Activated naive CD4-positive, alpha-beta T cell treated with anti-CD3 and anti-CD28 coated beads for 36 hours (primary cell): Measurements from ENCODE around the gene LAG3. TPM values are rescaled to one million over a fixed set of nuclear protein-coding genes. Genes with fewer than 3 reads are reported as not detected.
A peak's percentile ranks its signal among the peaks of the same experiment; 100 is the strongest.
"Not testable (repeated sequence)": the region's sequence is repeated elsewhere in the genome, so short reads cannot be mapped to it uniquely, and the experiment has no call there.

Experiments used
- CTCF ChIA-PET: fragments of 350-600 bp; sonication (Branson Sonifier 250); formaldehyde crosslinking; loops from one replicate; lab custom pipeline; 2021; ENCODE audit warnings: antibody characterized with exemption; lab: Charles Lee
- DNase-seq: peaks from one replicate; pipeline ENCODE4 v3.0.0-alpha.2; 2020
- H3K27ac Mint-ChIP-seq: one replicate; pipeline ENCODE4 v1.8.0; 2021; ENCODE audit warnings: mild to moderate bottlenecking, mixed read lengths
- H3K27me3 Mint-ChIP-seq: one replicate; pipeline ENCODE4 v1.8.0; 2021; ENCODE audit warnings: low read depth, mixed read lengths
- H3K36me3 Mint-ChIP-seq: one replicate; pipeline ENCODE4 v1.8.0; 2021; ENCODE audit warnings: low read depth, mixed read lengths
- H3K4me1 Mint-ChIP-seq: one replicate; pipeline ENCODE4 v1.8.0; 2021; ENCODE audit warnings: low read depth, mixed read lengths
- H3K4me3 Mint-ChIP-seq: one replicate; pipeline ENCODE4 v1.8.0; 2021; ENCODE audit warnings: mild to moderate bottlenecking, moderate library complexity, mixed read lengths
- H3K9me3 Mint-ChIP-seq: one replicate; pipeline ENCODE4 v1.8.0; 2021; ENCODE audit warnings: mixed read lengths
- intact Hi-C: fragments of 100-400 bp; cut with micrococcal nuclease; formaldehyde crosslinking; loops from one replicate; pipeline ENCODE4 v1.15.1; 2023
- total RNA-seq, 2 experiments: library from RNA; stranded (reverse); gene quantifications; one replicate each; pipeline ENCODE4 v1.2.3, GENCODE V29; 2021

The LAG3 gene
- 10 to 100 TPM; 22.8 to 25.1 TPM for total RNA-seq

DNA sequence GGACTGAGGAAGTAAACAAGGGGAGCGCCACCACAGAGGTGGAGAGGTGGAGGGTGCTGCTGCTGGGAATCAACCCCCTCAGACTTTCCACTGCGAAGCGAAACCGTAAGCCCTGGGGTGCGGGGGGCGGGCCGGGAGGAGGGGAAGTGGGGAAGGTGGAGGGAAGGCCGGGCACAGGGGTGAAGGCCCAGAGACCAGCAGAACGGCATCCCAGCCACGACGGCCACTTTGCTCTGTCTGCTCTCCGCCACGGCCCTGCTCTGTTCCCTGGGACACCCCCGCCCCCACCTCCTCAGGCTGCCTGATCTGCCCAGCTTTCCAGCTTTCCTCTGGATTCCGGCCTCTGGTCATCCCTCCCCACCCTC is at the start of gene LAG3:
LAG3 (plus strand) TSS at position 190 of the 365 bp plus-strand sequence. CDS start 333 bp downstream, outside the sequence.
- Mint-ChIP-seq H3K27ac (peak within 1 kb of the TSS; percentile 88), H3K4me3 (peak within 1 kb of the TSS; percentile 83), H3K4me1 (peaks cover 69% of the 10 kb centered on the region), H3K36me3 (peaks cover 10% of the 10 kb centered on the region), H3K9me3 (no peaks in the 10 kb centered on the region), H3K27me3 (peaks cover 14% of the 10 kb centered on the region)
- intact Hi-C loops = loop anchor here (2.0 to 5.0 kb wide), 2 partner anchors 48 to 185 kb away; partner anchors contain the start of gene COPS7A
- DNase-seq = peak; percentile 80
- CTCF ChIA-PET = interaction anchor here (1.5 to 6.3 kb wide), 3 partner anchors 19 to 53 kb away, joined by 4 to 39 read pairs (median 30); partner anchors contain the start of genes CD4 and MLF2

DNA sequence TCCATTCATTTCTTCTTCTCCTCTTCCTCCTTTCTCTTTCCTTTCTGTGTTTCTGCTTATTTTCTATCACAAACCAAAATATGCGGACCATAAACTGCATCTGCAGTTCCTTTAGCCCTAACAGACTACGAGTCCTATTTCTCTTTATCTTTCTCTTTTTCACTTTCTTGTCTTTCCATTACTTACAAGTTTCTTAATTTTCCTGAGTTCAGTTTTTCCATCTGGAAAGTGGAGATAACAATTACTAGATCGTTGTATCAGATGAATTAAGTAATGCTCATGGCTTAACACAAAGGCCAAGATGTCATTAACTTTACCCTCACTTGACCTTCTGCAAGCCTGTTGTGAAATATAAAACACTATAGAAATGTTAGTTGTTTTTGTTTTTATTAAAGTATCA is 49.5 kb upstream of the LAG3 start:
- Mint-ChIP-seq H3K36me3 (peaks cover 11% of the 10 kb centered on the region), H3K27ac (no peak overlapping the region), H3K27me3 (no peaks in the 10 kb centered on the region), H3K9me3 (no peaks in the 10 kb centered on the region), H3K4me3 (no peak overlapping the region), H3K4me1 (peaks cover 25% of the 10 kb centered on the region)
- CTCF ChIA-PET = interaction anchor here (0.7 to 2.0 kb wide), 6 partner anchors 12 to 159 kb away, joined by 3 to 19 read pairs (median 4); partner anchors contain the start of genes MLF2 and ZNF384
- DNase-seq = no peak
- intact Hi-C loops = loop anchor here (1.0 kb wide), 1 partner anchor 230 kb away; the partner anchor contains the start of gene MRPL51

DNA sequence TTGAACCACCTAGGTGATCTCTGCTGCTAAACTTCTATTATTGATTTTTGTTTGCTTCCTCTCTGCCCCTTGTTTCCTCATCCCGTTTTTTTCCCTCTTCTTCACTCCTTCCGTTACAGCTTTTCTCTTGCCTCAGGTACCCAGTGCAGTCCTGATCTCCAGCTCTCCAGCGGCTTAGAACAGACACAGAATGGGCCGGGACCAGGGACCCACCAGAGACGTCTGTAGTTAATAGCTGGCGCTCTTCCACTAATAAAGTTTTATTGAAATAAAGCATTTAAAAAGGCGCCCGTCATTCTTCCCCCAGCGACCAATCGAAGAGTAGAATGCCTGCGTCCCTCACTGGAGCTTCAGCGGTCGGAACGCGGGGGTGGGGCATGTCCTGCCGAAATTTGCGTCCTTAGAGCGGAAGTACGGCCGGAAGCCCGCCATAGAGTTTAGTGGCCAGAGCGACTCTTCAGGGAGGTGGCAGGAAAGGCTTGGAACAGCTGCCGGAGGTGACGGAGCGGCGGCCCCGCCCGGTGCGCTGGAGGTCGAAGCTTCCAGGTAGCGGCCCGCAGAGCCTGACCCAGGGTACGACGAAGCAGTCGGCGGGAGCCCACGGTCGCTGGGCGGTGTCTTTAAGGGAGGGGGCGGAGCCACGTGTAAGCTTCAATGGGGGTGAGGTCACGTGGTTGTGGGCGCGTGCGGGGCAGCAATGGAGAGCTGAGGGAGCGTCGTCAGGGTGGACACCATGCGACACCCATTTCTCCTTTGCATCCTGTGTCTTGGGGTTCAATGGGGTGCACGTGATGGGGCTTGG is 48.5 kb upstream of the LAG3 start, which contains the start of gene COPS7A:
COPS7A (plus strand) TSS at position 440 of the 802 bp plus-strand sequence. CDS start 611 bp downstream, outside the sequence.
- Mint-ChIP-seq H3K4me3 (peak within 1 kb of the TSS; percentile 91), H3K4me1 (peaks cover 25% of the 10 kb centered on the region), H3K9me3 (no peaks in the 10 kb centered on the region), H3K27me3 (no peaks in the 10 kb centered on the region), H3K27ac (peak within 1 kb of the TSS; percentile 89), H3K36me3 (peaks cover 13% of the 10 kb centered on the region)
- CTCF ChIA-PET = interaction anchor here (0.6 to 2.0 kb wide), 17 partner anchors 10 to 169 kb away, joined by 3 to 19 read pairs (median 3); partner anchors contain the start of genes MLF2, SPSB2 and ZNF384
- intact Hi-C loops = loop anchor here (1.0 to 2.0 kb wide), 8 partner anchors 19 to 231 kb away; partner anchors contain the start of genes ING4, LAG3, MLF2 and MRPL51
- peak; percentile 98 for DNase-seq

DNA sequence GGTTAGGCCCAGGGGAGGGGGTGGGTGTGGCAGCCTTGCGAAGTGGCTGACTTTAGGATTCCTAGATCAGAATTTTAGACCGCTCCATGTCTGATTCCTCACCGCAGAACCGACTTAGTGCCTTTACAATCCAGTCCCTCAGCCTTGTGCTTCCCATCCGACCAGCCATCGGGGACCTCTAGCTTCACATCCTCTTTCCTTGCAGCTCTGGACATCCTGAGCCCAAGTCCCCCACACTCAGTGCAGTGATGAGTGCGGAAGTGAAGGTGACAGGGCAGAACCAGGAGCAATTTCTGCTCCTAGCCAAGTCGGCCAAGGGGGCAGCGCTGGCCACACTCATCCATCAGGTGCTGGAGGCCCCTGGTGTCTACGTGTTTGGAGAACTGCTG is 47.9 kb upstream of the LAG3 start:
- peak; percentile 35 for DNase-seq
- Mint-ChIP-seq H3K9me3 (no peaks in the 10 kb centered on the region), H3K27me3 (no peaks in the 10 kb centered on the region), H3K4me3 (peak overlapping the region; percentile 91), H3K27ac (peak overlapping the region; percentile 89), H3K4me1 (peaks cover 25% of the 10 kb centered on the region), H3K36me3 (peaks cover 15% of the 10 kb centered on the region)
- intact Hi-C loops = loop anchor here (1.0 to 2.0 kb wide), 7 partner anchors 19 to 167 kb away; partner anchors contain the start of genes ING4, LAG3, MLF2 and USP5
- CTCF ChIA-PET = interaction anchor here (1.0 to 2.0 kb wide), 10 partner anchors 10 to 170 kb away, joined by 3 to 19 read pairs (median 4); partner anchors contain the start of genes CD4, MLF2 and ZNF384

DNA sequence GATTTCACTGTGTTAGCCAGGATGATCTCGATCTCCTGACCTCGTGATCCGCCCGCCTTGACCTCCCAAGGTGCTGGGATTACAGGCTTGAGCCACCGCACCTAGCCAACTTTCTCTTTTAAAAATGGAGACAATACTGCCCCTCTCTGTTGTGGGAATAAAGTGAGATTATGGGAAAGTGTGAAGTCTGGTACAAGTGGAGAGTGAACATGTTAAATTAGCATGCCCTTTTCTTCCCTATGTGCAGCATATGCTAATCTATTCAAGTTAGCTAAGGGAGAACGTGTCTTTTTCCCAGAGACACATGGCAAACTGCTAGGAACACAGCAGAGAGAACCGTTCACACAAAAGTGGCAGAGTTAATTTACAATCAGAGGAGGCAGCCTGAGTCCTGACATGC is 47.0 kb upstream of the LAG3 start:
- intact Hi-C loops = loop anchor here (2.0 kb wide), 1 partner anchor 47 kb away; the partner anchor contains the start of gene LAG3
- DNase-seq = no peak
- peaks cover 24% of the 10 kb centered on the region for H3K36me3 Mint-ChIP-seq
- no peaks in the 10 kb centered on the region for H3K9me3 Mint-ChIP-seq
- peak overlapping the region; percentile 91 for H3K4me3 Mint-ChIP-seq
- H3K27me3 Mint-ChIP-seq = no peaks in the 10 kb centered on the region
- H3K4me1 Mint-ChIP-seq = peaks cover 25% of the 10 kb centered on the region
- H3K27ac Mint-ChIP-seq = no peak overlapping the region
- CTCF ChIA-PET = interaction anchor here (0.5 to 1.8 kb wide), 5 partner anchors 8 to 101 kb away, joined by 3 to 6 read pairs (median 3); partner anchors contain the start of gene CD4

DNA sequence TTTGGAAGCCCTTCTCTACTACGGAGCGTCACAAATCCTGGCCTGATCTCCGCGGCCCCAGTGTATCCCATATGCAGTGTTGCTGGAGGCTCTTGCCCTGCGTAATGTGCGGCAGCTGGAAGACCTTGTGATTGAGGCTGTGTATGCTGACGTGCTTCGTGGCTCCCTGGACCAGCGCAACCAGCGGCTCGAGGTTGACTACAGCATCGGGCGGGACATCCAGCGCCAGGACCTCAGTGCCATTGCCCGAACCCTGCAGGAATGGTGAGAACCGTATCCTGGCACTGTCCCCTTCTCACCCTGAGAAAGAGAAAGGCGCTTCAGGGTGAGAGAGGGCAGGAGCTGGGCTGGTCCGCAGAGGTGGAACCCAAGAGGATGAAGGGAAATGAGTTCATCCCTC is 43.1 kb upstream of the LAG3 start:
- CTCF ChIA-PET = no interaction called here
- peaks cover 29% of the 10 kb centered on the region for H3K36me3 Mint-ChIP-seq
- H3K27me3 Mint-ChIP-seq = no peaks in the 10 kb centered on the region
- no peak for DNase-seq
- no peak overlapping the region for H3K4me3 Mint-ChIP-seq
- peaks cover 13% of the 10 kb centered on the region for H3K4me1 Mint-ChIP-seq
- no peaks in the 10 kb centered on the region for H3K9me3 Mint-ChIP-seq
- H3K27ac Mint-ChIP-seq = no peak overlapping the region
- intact Hi-C loops = no loop called here

DNA sequence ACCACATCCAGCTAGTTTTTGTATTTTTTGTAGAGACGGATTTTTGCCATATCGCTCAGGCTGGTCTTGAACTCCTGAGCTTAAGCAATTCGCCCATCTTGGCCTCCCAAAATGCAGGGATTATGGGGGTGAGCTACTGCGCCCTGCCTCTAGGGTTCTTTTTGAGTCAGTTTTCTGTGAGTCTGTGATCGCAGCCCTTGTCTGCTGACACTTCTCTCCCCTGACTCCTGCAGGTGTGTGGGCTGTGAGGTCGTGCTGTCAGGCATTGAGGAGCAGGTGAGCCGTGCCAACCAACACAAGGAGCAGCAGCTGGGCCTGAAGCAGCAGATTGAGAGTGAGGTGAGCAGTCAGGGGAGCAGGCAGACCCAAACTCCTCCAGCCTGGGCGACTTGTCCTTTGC is 42.2 kb upstream of the LAG3 start:
- CTCF ChIA-PET = no interaction called here
- H3K4me3 Mint-ChIP-seq = no peak overlapping the region
- H3K9me3 Mint-ChIP-seq = no peaks in the 10 kb centered on the region
- no peak overlapping the region for H3K27ac Mint-ChIP-seq
- no peak for DNase-seq
- H3K36me3 Mint-ChIP-seq = peaks cover 29% of the 10 kb centered on the region
- no peaks in the 10 kb centered on the region for H3K27me3 Mint-ChIP-seq
- peaks cover 9% of the 10 kb centered on the region for H3K4me1 Mint-ChIP-seq
- intact Hi-C loops = no loop called here

DNA sequence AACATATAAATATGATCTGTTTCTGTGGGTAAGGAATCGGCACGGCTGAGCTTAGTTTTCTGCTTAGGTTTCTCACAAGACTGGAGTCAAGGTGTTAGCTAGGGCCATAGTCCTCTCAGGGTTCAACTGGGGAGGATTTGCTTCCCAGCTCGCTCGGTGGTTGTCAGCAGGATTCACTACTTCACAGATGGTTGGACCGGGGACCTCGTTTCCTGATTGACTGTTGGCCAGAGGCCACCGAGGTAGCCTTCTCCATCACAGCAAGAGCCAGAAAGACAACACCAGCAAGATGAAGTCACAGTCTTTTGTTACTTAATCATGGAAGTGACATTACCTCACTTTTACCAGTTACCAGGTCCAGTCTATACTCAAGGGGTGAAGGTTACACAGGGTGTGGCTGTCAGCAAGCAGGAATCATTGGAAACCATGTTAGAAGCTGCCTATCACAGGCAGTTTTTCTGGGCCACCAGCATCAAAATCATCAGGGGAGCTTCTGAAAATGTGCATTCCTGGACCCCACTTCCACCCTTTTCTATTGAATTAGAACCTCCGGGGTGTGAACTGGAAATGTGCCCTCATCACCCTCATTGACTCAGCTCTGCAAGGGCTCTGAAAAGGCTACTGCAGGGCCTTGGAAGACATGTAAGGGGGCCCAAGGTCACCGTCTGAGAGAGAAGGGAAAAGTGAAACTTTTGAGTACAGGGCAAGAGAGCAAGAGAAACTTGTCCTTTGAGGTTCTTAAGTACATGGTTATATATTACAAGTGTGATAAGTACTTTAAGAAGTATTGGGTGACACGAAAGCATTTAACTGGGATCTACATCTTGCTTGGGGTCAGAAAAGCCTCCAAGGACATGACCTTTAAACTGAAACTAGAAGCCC is 37.6 kb upstream of the LAG3 start:
- DNase-seq = no peak
- H3K36me3 Mint-ChIP-seq = peaks cover 12% of the 10 kb centered on the region
- no peak overlapping the region for H3K27ac Mint-ChIP-seq
- H3K27me3 Mint-ChIP-seq = no peaks in the 10 kb centered on the region
- no peak overlapping the region for H3K4me3 Mint-ChIP-seq
- CTCF ChIA-PET = interaction anchor here (0.7 to 2.7 kb wide), 4 partner anchors 11 to 118 kb away, joined by 3 to 11 read pairs (median 4); partner anchors contain the start of genes COPS7A and MLF2
- H3K4me1 Mint-ChIP-seq = peaks cover 6% of the 10 kb centered on the region
- intact Hi-C loops = loop anchor here (1.0 kb wide), 2 partner anchors 45 to 91 kb away; no protein-coding TSS in a partner anchor
- no peaks in the 10 kb centered on the region for H3K9me3 Mint-ChIP-seq

DNA sequence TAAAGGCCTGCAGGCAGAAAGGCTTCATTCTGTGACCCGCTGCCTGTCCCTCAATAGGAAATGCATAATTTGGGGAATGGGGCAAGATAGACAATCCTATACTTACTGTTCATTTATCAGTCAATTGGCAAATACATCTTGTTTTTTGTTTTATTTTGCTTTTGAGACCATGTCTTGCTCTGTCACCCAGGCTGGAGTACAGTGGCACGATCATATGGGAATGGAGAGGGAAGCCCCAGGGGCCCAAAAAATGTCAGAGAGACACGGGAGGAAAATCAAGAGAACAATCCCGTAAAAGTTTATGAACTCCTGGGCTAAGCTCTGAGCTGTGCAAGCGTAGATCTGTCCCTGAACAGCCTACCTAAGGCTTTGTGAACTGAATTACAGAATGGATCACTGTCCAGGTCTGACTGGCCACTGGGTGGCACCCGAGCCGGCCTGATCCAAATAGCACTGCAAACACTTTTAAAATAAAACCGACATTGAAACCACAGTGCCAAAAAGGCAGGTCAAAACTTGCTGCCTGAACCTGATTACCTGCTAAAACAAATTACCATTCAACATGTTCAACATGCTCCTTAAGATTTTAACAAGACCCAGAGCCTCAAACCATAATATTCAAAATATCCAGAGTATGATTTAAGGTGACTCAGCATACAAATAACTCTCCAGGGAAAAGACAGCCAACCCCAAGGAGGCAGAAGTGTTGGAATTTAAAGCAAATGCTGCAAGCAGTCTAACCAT is 36.7 kb upstream of the LAG3 start:
- Mint-ChIP-seq H3K27ac (peak overlapping the region; percentile 53), H3K9me3 (no peaks in the 10 kb centered on the region), H3K4me3 (no peak overlapping the region), H3K27me3 (no peaks in the 10 kb centered on the region), H3K36me3 (peaks cover 7% of the 10 kb centered on the region), H3K4me1 (peaks cover 6% of the 10 kb centered on the region)
- intact Hi-C loops = loop anchor here (1.0 kb wide), 2 partner anchors 44 to 90 kb away; no protein-coding TSS in a partner anchor
- DNase-seq = peak; percentile 72
- CTCF ChIA-PET = interaction anchor here (1.1 to 2.7 kb wide), 4 partner anchors 17 to 95 kb away, joined by 3 to 11 read pairs (median 4); partner anchors contain the start of gene MLF2

DNA sequence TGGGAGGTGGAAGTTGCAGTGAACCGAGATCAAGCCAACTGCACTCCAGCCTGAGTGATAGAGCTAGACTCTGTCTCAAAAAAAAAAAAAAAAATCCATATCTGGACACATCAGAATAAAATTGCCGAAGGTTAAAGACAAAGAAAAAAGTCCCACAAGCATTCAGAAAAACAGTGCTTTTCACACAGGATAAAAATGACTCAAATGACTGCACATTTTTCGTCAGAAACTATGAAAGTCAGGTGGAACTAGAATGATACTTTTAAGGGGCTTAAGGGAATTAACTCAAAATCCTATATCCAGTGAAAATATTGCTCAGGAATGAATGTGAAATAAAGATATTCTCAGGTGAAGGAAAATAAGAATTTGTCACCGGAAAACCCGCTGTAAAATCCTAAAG is 35.6 kb upstream of the LAG3 start:
- Mint-ChIP-seq H3K4me1 (peaks cover 6% of the 10 kb centered on the region), H3K36me3 (no peaks in the 10 kb centered on the region), H3K4me3 (no peak overlapping the region), H3K27me3 (no peaks in the 10 kb centered on the region), H3K9me3 (no peaks in the 10 kb centered on the region), H3K27ac (no peak overlapping the region)
- intact Hi-C loops = no loop called here
- no peak for DNase-seq
- CTCF ChIA-PET = interaction anchor here (0.6 to 2.7 kb wide), 5 partner anchors 16 to 89 kb away, joined by 3 to 11 read pairs (median 3); partner anchors contain the start of gene MLF2

DNA sequence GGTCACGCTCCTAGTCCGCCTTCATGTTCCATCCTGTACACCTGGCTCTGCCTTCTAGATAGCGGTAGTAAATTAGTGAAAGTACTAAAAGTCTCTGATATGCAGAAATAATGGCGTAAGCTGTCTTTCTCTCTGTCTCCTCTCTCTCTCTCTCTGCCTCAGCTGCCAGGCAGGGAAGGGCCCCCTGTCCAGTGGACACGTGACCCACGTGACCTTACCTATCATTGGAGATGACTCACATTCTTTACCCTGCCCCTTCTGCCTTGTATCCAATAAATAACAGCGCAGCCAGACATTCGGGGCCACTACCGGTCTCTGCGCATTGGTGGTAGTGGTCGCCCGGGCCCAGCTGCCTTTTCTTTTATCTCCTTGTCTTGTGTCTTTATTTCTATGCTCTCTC is 30.2 kb upstream of the LAG3 start:
- H3K4me1 Mint-ChIP-seq = peaks cover 37% of the 10 kb centered on the region
- CTCF ChIA-PET = interaction anchor here (1.0 to 3.9 kb wide), 3 partner anchors 12 to 123 kb away, joined by 3 to 22 read pairs (median 4); partner anchors contain the start of genes COPS7A and MLF2
- intact Hi-C loops, H3K27me3 Mint-ChIP-seq, H3K9me3 Mint-ChIP-seq, H3K4me3 Mint-ChIP-seq, DNase-seq: not testable (repeated sequence)
- H3K27ac Mint-ChIP-seq = peak overlapping the region; percentile 21
- peaks cover 22% of the 10 kb centered on the region for H3K36me3 Mint-ChIP-seq
